Astrocyte (in vitro differentiated cells and primary cell): Measurements from ENCODE around the gene TIMELESS.

Experiments used
- CTCF ChIP-seq: IDR thresholded peaks from 2 replicates; pipeline ENCODE4 v1.5.1; 2011; ENCODE audit warnings: low read depth, mild to moderate bottlenecking, inconsistent platforms, low read length, moderate library complexity; ENCODE audit not compliant: insufficient read depth
- EZH2 ChIP-seq: IDR thresholded peaks from 2 replicates; pipeline ENCODE4 v1.6.1; 2012; ENCODE audit warnings: mild to moderate bottlenecking, low read length, inconsistent platforms; ENCODE audit not compliant: insufficient read depth

GRCh38 chr12:56375598-56376434 lies 73.4 kb downstream of the TIMELESS start:
- TF ChIP-seq CTCF (no peak), EZH2 (no peak)
